Measurements from ENCODE around the gene HS1BP3.
A peak's percentile ranks its signal among the peaks of the same experiment; 100 is the strongest.

Gene HS1BP3

GRCh38 chr2:20663196-20664070 is 12.5 kb upstream of the HS1BP3 start:
- peak; percentile 84 for DNase-seq (ENCODE audit: low spot score)

GRCh38 chr2:20662308-20662937 is 11.5 kb upstream of the HS1BP3 start:
- DNase-seq (ENCODE audit: low spot score): no peak

DNA sequence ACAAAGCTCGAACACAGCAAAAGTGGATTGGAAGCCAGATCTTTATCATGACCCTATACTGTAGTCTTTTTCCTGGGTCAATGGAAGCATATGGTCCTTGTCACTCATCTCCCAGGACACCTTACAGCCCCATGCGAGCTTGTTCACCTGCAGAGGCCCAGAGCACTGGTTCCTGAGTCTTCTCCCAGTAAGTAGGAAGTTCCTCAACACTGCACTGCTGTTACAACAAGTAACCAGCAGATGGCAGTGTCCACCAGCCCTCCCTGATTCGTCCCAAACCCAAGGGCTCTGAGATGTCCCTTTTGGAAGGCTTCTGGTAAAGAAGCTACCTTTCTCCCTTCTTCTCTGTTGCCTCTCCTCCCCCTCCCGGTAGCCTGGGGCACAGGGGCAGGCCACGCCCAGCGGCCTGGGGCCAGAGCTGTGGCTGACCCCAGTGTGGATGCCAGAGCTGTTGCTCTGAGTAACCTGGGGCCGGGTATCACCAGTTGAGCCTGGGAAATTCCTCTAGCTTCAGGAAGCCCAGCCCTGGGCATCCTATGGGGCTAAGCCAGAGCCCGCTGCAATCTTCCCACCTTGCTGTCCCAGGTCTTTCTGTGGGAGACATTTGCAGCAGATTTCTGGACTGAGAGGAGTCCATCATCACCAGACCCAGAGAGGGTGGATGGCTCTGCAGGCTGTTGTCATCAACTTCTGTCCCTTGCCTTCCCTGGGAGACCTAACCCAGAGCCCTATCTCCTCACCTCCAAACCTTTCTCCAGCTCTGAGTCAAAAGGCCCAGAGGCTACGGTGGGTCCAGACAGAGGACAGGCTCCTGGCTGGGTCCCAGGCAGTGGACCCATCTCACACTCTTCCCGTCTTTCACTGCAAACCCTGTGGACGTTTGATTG is 10.8 kb upstream of the HS1BP3 start:
- DNase-seq (ENCODE audit: low spot score): peak; percentile 81

GRCh38 chr2:20660506-20661420 is 9.9 kb upstream of the HS1BP3 start:
- peak; percentile 58 for DNase-seq (ENCODE audit: low spot score)

DNA sequence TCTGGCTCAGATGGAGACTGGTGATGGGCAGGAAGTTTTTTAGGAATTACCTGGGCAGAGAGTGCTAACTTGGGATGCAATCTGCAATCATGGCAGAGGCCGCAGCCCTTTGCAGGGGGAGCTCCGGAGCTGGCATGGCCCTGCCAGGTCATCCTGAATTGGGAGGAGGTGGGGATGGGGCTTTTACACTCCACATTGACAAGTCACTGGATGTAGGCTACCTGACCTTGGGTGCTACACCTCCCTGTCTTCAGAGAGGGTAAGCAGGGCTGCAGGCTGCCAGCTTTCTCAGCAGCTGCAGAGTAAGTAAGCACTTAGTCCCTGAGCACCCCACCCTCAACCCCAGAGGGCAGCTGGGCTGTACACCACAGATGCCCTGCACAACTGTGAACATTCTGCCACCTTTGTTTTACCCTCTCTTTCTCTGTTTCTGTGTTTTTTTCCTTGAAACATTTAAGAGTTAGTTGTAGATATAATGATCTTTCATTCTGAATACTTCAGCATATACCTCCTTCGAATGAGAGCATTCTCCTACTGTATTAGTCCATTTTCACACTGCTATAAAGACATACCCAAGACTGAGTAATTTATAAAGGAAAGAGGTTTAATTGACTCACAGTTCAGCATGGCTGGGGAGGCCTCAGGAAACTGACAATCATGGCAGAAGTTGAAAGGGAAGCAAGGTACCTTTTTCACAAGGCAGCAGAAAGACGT is 6.8 kb upstream of the HS1BP3 start:
- no peak for DNase-seq (ENCODE audit: low spot score)

- no peak for DNase-seq (ENCODE audit: low spot score)
Measured at GRCh38 chr2:20656561-20656960, 5.7 kb upstream of the HS1BP3 start.

- no peak for DNase-seq (ENCODE audit: low spot score)
Measured at GRCh38 chr2:20654535-20654813, 3.6 kb upstream of the HS1BP3 start.

- DNase-seq (ENCODE audit: low spot score): no peak
Measured at GRCh38 chr2:20653695-20654534, 3.0 kb upstream of the HS1BP3 start.

- DNase-seq (ENCODE audit: low spot score): no peak
Measured at GRCh38 chr2:20652673-20653575, 2.0 kb upstream of the HS1BP3 start.

DNA sequence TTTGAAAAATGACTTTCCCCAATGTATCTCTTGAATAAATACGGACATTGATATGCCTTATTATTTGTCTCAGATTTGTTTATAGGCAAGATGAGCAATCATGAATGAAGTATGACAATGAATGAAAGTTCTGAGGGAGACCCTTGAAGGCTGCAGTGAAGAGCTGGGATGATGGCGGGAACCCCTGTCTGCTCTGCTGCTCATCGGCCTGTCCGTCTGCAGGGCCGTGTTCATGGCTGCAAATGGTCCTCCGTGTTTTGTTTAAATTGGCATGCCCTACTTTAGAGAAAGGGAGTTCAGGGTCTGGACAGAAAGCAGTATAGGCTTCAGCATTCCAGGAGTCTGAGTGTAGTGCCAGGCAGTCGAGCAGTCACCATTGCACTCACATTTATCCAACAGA is 1.2 kb upstream of the HS1BP3 start:
- DNase-seq (ENCODE audit: low spot score): no peak

- DNase-seq (ENCODE audit: low spot score): no peak
Measured at GRCh38 chr2:20651731-20652099, 817 bp upstream of the HS1BP3 start.

DNA sequence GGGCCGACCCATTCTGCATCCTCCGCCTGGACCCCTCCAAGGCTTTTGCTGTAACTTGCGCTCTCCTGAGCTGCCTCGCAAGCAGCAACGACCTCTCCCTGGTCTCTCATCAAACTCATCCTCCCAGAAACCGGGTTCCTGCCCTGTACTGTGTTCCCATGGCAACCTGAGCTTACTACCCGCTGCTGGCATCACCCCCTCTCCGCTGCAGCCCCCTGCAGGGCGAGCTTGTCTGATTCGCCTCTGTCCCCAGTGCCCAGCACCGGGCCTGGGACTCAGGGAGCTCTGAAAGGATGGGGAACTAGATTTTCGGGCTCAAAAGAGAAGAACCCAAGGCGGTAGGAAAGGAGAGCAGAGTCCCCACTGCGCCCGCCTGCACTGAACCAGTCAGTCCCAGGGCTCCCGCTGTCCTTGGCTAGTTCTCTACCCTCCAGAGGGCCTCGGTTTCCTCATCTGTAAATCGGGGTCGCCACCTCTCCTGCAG is 463 bp downstream of the HS1BP3 start:
- DNase-seq (ENCODE audit: low spot score): peak; percentile 47

- DNase-seq (ENCODE audit: low spot score): peak; percentile 25
Measured at GRCh38 chr2:20649976-20650375, 922 bp downstream of the HS1BP3 start.

- DNase-seq (ENCODE audit: low spot score): peak; percentile 59
Measured at GRCh38 chr2:20649576-20649975, 1.3 kb downstream of the HS1BP3 start.

DNA sequence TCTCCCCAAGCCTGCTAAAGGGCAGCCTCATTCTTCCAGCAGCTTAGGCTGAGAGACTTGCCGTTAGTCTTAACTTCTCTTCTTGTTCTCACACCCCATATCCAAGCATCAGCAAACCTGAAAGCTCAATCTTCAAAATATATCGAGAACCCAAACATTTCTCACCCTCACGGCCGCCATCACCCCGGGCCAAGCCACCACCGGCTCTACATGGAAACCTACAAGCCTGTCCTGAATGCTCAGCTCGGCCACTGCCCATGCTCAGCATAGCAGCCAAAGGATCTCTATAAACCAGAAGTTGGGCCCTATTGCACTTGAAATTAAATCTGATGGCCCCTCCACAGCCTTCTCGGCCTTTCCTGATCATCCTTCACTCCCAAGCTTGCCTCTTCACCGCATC is 2.1 kb downstream of the HS1BP3 start:
- no peak for DNase-seq (ENCODE audit: low spot score)

DNA sequence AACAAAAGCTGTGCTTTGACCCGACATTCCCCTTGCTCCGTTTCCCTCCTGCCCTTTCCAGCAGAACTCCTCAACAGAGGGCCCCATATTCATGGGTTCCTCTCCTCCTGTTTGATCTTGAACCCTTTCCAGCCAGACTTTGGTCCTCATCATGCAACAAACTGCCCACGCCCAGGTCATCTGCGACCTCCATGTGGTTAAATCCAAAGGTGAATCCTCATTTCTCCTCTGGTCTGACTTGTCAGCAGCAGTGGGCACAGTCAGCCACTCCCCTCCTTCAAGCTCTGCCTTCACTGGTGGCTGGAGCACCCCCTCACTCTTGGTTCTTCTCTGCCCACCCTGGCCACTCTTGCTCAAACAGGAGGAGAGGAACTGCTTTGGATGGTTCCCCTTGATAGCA is 2.7 kb downstream of the HS1BP3 start:
- DNase-seq (ENCODE audit: low spot score): no peak

GRCh38 chr2:20647738-20648137 is 3.2 kb downstream of the HS1BP3 start:
- no peak for DNase-seq (ENCODE audit: low spot score)

GRCh38 chr2:20647211-20647610 is 3.7 kb downstream of the HS1BP3 start:
- no peak for DNase-seq (ENCODE audit: low spot score)

DNA sequence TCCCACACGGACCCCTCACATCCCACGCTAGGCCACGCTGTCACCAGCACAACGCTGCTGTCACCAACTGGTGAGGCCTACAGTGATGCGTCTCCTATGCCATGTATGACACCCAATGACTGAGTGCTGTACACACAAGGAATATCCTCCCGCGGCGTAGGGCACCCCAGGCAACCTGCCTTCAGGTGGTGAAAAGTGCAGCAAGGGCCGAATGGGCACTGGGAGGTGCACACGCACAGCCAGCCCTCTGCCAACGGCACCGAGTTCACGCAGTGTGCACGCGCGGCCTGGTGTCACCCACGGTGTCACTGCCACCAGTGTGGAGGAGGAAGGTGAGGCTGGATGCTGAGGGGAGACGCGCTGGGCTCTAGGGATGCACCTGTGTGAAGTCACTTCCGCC is 4.5 kb downstream of the HS1BP3 start:
- no peak for DNase-seq (ENCODE audit: low spot score)

Measured in kidney tubule cell (primary cell).